Esophagus squamous epithelium (tissue), 5 donors: ENCODE results near the gene PYGL. TPM values are rescaled to one million over a fixed set of nuclear protein-coding genes. Genes with fewer than 3 reads are reported as not detected.

ENCODE experiments used
- DNase-seq: peaks from one replicate; lab custom pipeline; 2025; lab: John Stamatoyannopoulos, UW
- H3K27ac ChIP-seq, 4 donors: fragments of 200-600 bp; sonication (generic); one replicate each; pipeline ENCODE4 v1.5.1; 2016 to 2019; ENCODE audit warnings: mild to moderate bottlenecking in 1 of 4
- H3K27me3 ChIP-seq, 4 donors: fragments of 200-600 bp; sonication (generic); 1 replicate in 3 of 4; 2 replicates in 1 of 4; pipeline versions ENCODE4 v1.5.1 to v1.6.0; 2017 to 2021; ENCODE audit warnings: antibody characterized with exemption in 1 of 4
- H3K36me3 ChIP-seq, 3 donors: fragments of 200-600 bp; sonication (generic); one replicate each; pipeline ENCODE4 v1.5.1; 2016 to 2019
- H3K4me1 ChIP-seq, 3 donors: fragments of 200-600 bp; sonication (generic); one replicate each; pipeline ENCODE4 v1.5.1; 2017 to 2019
- H3K4me3 ChIP-seq, 4 donors: fragments of 200-600 bp; sonication (generic); 1 replicate in 3 of 4; 2 replicates in 1 of 4; pipeline ENCODE4 v1.5.1; 2016 to 2019; ENCODE audit warnings: mild to moderate bottlenecking in 2 of 4, moderate library complexity in 1 of 4
- H3K9me3 ChIP-seq, 3 donors: fragments of 200-600 bp; sonication (generic); one replicate each; pipeline ENCODE4 v1.5.1; 2016 to 2019
- POLR2A ChIP-seq, 4 donors: fragments of 450-650 bp; IDR thresholded peaks; one replicate each; pipeline ENCODE4 v1.6.1; 2017; ENCODE audit warnings: antibody characterized with exemption in 4 of 4, mild to moderate bottlenecking in 4 of 4, moderate library complexity in 3 of 4
- WGBS, 2 donors: methylation state at CpG; one replicate each; pipeline ENCODE4 v1.1.5; 2018; 5-methylcytosine and 5-hydroxymethylcytosine counted together
- intact Hi-C: fragments of 100-400 bp; cut with DNase I; formaldehyde crosslinking; loops from one replicate; pipeline ENCODE4 v1.15.0; 2022
- total RNA-seq, 4 donors: library from RNA; depleted of rRNA; stranded (reverse); fragments of >200 nt; gene quantifications; one replicate each; pipeline ENCODE4 v1.1.0, GENCODE V29; 2016
- TF ChIP-seq, protein P1 (sequence below), 6 experiments: fragments of 450-650 bp in 4 of 6; fragments of 200-600 bp in 2 of 6; sonication (generic) in 2 of 6; IDR thresholded peaks; one replicate each; pipeline ENCODE4 v1.5.1; 2016 to 2019; ENCODE audit warnings: antibody characterized with exemption in 6 of 6, mild to moderate bottlenecking in 4 of 6, moderate library complexity in 4 of 6
- donor health status: DM: yes; HTN: yes; CAD: no.

Gene PYGL
- total RNA-seq, 4 donors from 2014 or later = 69.7 to 158 (median 91.0) TPM

- no peak for TF ChIP-seq POLR2A (IDR thresholded peaks at IDR 0.05)
- TF ChIP-seq, protein P1, sequence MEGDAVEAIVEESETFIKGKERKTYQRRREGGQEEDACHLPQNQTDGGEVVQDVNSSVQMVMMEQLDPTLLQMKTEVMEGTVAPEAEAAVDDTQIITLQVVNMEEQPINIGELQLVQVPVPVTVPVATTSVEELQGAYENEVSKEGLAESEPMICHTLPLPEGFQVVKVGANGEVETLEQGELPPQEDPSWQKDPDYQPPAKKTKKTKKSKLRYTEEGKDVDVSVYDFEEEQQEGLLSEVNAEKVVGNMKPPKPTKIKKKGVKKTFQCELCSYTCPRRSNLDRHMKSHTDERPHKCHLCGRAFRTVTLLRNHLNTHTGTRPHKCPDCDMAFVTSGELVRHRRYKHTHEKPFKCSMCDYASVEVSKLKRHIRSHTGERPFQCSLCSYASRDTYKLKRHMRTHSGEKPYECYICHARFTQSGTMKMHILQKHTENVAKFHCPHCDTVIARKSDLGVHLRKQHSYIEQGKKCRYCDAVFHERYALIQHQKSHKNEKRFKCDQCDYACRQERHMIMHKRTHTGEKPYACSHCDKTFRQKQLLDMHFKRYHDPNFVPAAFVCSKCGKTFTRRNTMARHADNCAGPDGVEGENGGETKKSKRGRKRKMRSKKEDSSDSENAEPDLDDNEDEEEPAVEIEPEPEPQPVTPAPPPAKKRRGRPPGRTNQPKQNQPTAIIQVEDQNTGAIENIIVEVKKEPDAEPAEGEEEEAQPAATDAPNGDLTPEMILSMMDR (IDR thresholded peaks at IDR 0.05) = no peak
- intact Hi-C loops = loop anchor here (10.0 kb wide), 1 partner anchor 71 kb away; no protein-coding TSS in a partner anchor
- H3K9me3 ChIP-seq = no peaks in the 10 kb centered on the region
- H3K4me1 ChIP-seq = peaks cover 0 to 14% (median 6%) of the 10 kb centered on the region in 3 donors
- no peak overlapping the region for H3K27ac ChIP-seq
- H3K27me3 ChIP-seq = no peaks in the 10 kb centered on the region
- H3K4me3 ChIP-seq = no peak overlapping the region
- DNase-seq = no peak
- WGBS, 2 donors = 29 to 75% methylated on average over 1 of the region's 1 CpG
- H3K36me3 ChIP-seq = no peaks in the 10 kb centered on the region
These were observed 88.7 kb downstream of the PYGL start for GRCh38 chr14:50855558-50855957.

Other genes starting within 250 kb of the PYGL start
- 10 to 100 TPM; 12.2 to 36.8 (median 24.5) TPM for gene NIN, start 113.3 kb downstream of the PYGL start, total RNA-seq
- gene ABHD12B, start 72.4 kb downstream of the PYGL start, total RNA-seq = under 1 TPM in 1 of 4 donors, not detected in 3; 0.53 TPM
- gene TRIM9, start 150.6 kb upstream of the PYGL start, total RNA-seq = 1 to 10 TPM in 1 of 4 donors, under 1 TPM in 2, not detected in 1; 0.09 to 3.1 (median 0.21) TPM